Measurements from ENCODE around the gene ATG9B. TPM values are rescaled to one million over a fixed set of nuclear protein-coding genes. Genes with fewer than 3 reads are reported as not detected.

Gene ATG9B
- total RNA-seq, 4 donors from 2014 or later, result 27.0 to 195 (median 122) TPM

GRCh38 chr7:150968734-150969372, 55.4 kb downstream of the ATG9B start:
- Histone ChIP-seq H3K9me3 (no peaks in the 10 kb centered on the region), H3K4me1 (peaks cover 8% of the 10 kb centered on the region), H3K36me3 (no peaks in the 10 kb centered on the region), H3K27ac (no peak overlapping the region), H3K4me3 (no peak overlapping the region), H3K27me3 (peaks cover 65% of the 10 kb centered on the region)
- WGBS, result 33% methylated on average over 13 of the region's 16 CpGs
- DNase-seq (ENCODE audit: low spot score in 2 of 2), result no peak
- TF ChIP-seq POLR2A (IDR thresholded peaks at IDR 0.05) (no peak), CTCF (IDR thresholded peaks at IDR 0.05) (no peak), POLR2AphosphoS5 (IDR thresholded peaks at IDR 0.05) (no peak), EP300 (IDR thresholded peaks at IDR 0.05) (no peak)

- H3K4me3 ChIP-seq, result no peak overlapping the region
- TF ChIP-seq EP300 (IDR thresholded peaks at IDR 0.05) (no peak), CTCF (IDR thresholded peaks at IDR 0.05) (no peak), POLR2A (IDR thresholded peaks at IDR 0.05) (no peak), POLR2AphosphoS5 (IDR thresholded peaks at IDR 0.05) (no peak)
- no peaks in the 10 kb centered on the region for H3K36me3 ChIP-seq
- H3K27me3 ChIP-seq, result peaks cover 66% of the 10 kb centered on the region
- WGBS, result 83% methylated on average over 15 of the region's 15 CpGs
- no peak for DNase-seq (ENCODE audit: low spot score in 2 of 2)
- H3K27ac ChIP-seq, result no peak overlapping the region
- peaks cover 5% of the 10 kb centered on the region for H3K4me1 ChIP-seq
- no peaks in the 10 kb centered on the region for H3K9me3 ChIP-seq
Measured at GRCh38 chr7:150968056-150968733, 56.1 kb downstream of the ATG9B start.

- Histone ChIP-seq H3K36me3 (no peaks in the 10 kb centered on the region), H3K27ac (no peak overlapping the region), H3K27me3 (peaks cover 70% of the 10 kb centered on the region), H3K9me3 (no peaks in the 10 kb centered on the region), H3K4me3 (no peak overlapping the region), H3K4me1 (peaks cover 5% of the 10 kb centered on the region)
- DNase-seq (ENCODE audit: low spot score in 2 of 2), result no peak
- TF ChIP-seq CTCF (IDR thresholded peaks at IDR 0.05) (no peak), POLR2AphosphoS5 (IDR thresholded peaks at IDR 0.05) (no peak), EP300 (IDR thresholded peaks at IDR 0.05) (no peak)
- WGBS, result 73% methylated on average over 6 of the region's 6 CpGs
Measured at GRCh38 chr7:150967349-150967748, 56.9 kb downstream of the ATG9B start.

- 75% methylated on average over 1 of the region's 1 CpG for WGBS
- no peaks in the 10 kb centered on the region for H3K36me3 ChIP-seq
- DNase-seq (ENCODE audit: low spot score in 2 of 2), result no peak
- no peak overlapping the region for H3K4me3 ChIP-seq
- peaks cover 67% of the 10 kb centered on the region for H3K27me3 ChIP-seq
- peaks cover 5% of the 10 kb centered on the region for H3K4me1 ChIP-seq
- TF ChIP-seq POLR2A (IDR thresholded peaks at IDR 0.05) (no peak), POLR2AphosphoS5 (IDR thresholded peaks at IDR 0.05) (no peak), CTCF (IDR thresholded peaks at IDR 0.05) (no peak), EP300 (IDR thresholded peaks at IDR 0.05) (no peak)
- H3K27ac ChIP-seq, result no peak overlapping the region
- no peaks in the 10 kb centered on the region for H3K9me3 ChIP-seq
Measured at GRCh38 chr7:150966002-150966401, 58.3 kb downstream of the ATG9B start.

- WGBS, result 71% methylated on average over 11 of the region's 16 CpGs
- Histone ChIP-seq H3K36me3 (no peaks in the 10 kb centered on the region), H3K27ac (no peak overlapping the region), H3K4me3 (no peak overlapping the region), H3K4me1 (peaks cover 5% of the 10 kb centered on the region), H3K9me3 (no peaks in the 10 kb centered on the region), H3K27me3 (peaks cover 67% of the 10 kb centered on the region)
- no peak for TF ChIP-seq EP300 (IDR thresholded peaks at IDR 0.05)
- no peak for TF ChIP-seq POLR2A (IDR thresholded peaks at IDR 0.05)
- TF ChIP-seq CTCF (IDR thresholded peaks at IDR 0.05), result no peak
- TF ChIP-seq POLR2AphosphoS5 (IDR thresholded peaks at IDR 0.05), result no peak
- DNase-seq (ENCODE audit: low spot score in 2 of 2), result no peak
Measured at GRCh38 chr7:150965273-150965830, 58.9 kb downstream of the ATG9B start.

Measured in suprapubic skin (tissue), 4 donors.